SK-N-SH (cell line): ENCODE results near the gene FAM131C. TPM values are rescaled to one million over a fixed set of nuclear protein-coding genes. Genes with fewer than 3 reads are reported as not detected.
A peak's percentile ranks its signal among the peaks of the same experiment; 100 is the strongest.
"Not testable (repeated sequence)": the region's sequence is repeated elsewhere in the genome, so short reads cannot be mapped to it uniquely, and the experiment has no call there.

Experiments
- CTCF ChIA-PET: fragments of 300-600, 350-600 bp; formaldehyde crosslinking; extraction: SDS; loops from one replicate; lab custom pipeline; 2021; lab: Yijun Ruan, JAX
- POLR2A ChIA-PET: fragments of 350-600 bp; sonication (Branson Sonifier 250); formaldehyde crosslinking; extraction: SDS; loops from one replicate; lab custom pipeline; 2020; ENCODE audit warnings: antibody characterized with exemption, inconsistent platforms; lab: Yijun Ruan, JAX
- DNase-seq: peaks from one replicate; pipeline ENCODE4 v3.0.0; 2012
- H2AFZ ChIP-seq: fragments of 200-600 bp; sonication (generic); 2 replicates; pipeline ENCODE4 v1.8.1; 2016; ENCODE audit warnings: antibody characterized with exemption, mild to moderate bottlenecking, low read depth
- H3F3A ChIP-seq: fragments of 200-600 bp; sonication (generic); replicated peaks from 2 replicates; pipeline ENCODE3; 2016; ENCODE audit warnings: antibody characterized with exemption, mild to moderate bottlenecking; ENCODE audit not compliant: insufficient read depth
- H3K27ac ChIP-seq, 2 experiments: fragments of 200-500 bp in 1 of 2; fragments of 200-600 bp in 1 of 2; sonication (Bioruptor generic) in 1 of 2; sonication (generic), shearing (Covaris generic) in 1 of 2; 2 replicates each; pipeline versions ENCODE4 v1.5.1 to v1.6.1; 2014 to 2016; ENCODE audit warnings: low read depth in 2 of 2, inconsistent platforms in 1 of 2, low read length in 1 of 2, mild to moderate bottlenecking in 1 of 2, mixed read lengths in 1 of 2
- H3K27me3 ChIP-seq: fragments of 200-600 bp; sonication (generic), shearing (Covaris generic); 2 replicates; pipeline ENCODE4 v1.6.1; 2016; ENCODE audit warnings: mixed run types; ENCODE audit not compliant: insufficient read depth
- H3K36me3 ChIP-seq, 2 experiments: fragments of 200-500 bp in 1 of 2; fragments of 200-600 bp in 1 of 2; sonication (Bioruptor generic) in 1 of 2; sonication (generic) in 1 of 2; replicated peaks in 1 of 2; 2 replicates each; pipeline versions ENCODE3 to v1.5.1; 2014 to 2016; ENCODE audit warnings: low read length in 1 of 2, mild to moderate bottlenecking in 1 of 2; ENCODE audit not compliant: insufficient read depth in 2 of 2, control insufficient read depth in 1 of 2
- H3K4me1 ChIP-seq, 2 experiments: fragments of 200-500 bp in 1 of 2; fragments of 200-600 bp in 1 of 2; sonication (Bioruptor generic) in 1 of 2; sonication (generic), shearing (Covaris generic) in 1 of 2; 2 replicates each; pipeline versions ENCODE4 v1.5.1 to v1.6.1; 2014 to 2016; ENCODE audit warnings: low read depth in 1 of 2, low read length in 1 of 2, mixed run types in 1 of 2; ENCODE audit not compliant: insufficient read depth in 2 of 2, control insufficient read depth in 1 of 2
- H3K4me2 ChIP-seq: fragments of 200-600 bp; sonication (generic), shearing (Covaris generic); 2 replicates; pipeline ENCODE4 v1.6.1; 2017; ENCODE audit warnings: mixed run types
- H3K4me3 ChIP-seq, 2 experiments: fragments of 200-500 bp in 1 of 2; fragments of 200-600 bp in 1 of 2; sonication (Bioruptor generic) in 1 of 2; sonication (generic), shearing (Covaris generic) in 1 of 2; 2 replicates each; pipeline versions ENCODE4 v1.5.1 to v1.8.1; 2014 to 2016; ENCODE audit warnings: low read depth in 2 of 2, inconsistent platforms in 1 of 2, low read length in 1 of 2, mild to moderate bottlenecking in 1 of 2, mixed read lengths in 1 of 2, moderate library complexity in 1 of 2
- H3K79me2 ChIP-seq: fragments of 200-600 bp; sonication (generic); 2 replicates; pipeline ENCODE4 v1.8.1; 2017; ENCODE audit warnings: mild to moderate bottlenecking; ENCODE audit not compliant: insufficient read depth
- H3K9ac ChIP-seq: fragments of 200-600 bp; sonication (generic); 2 replicates; pipeline ENCODE4 v1.6.1; 2017; ENCODE audit warnings: mixed run types
- H3K9me2 ChIP-seq: fragments of 200-600 bp; sonication (generic); 2 replicates; pipeline ENCODE4 v1.6.1; 2017; ENCODE audit warnings: mixed run types
- H3K9me3 ChIP-seq: fragments of 200-600 bp; sonication (generic); 2 replicates; pipeline ENCODE4 v1.6.1; 2017; ENCODE audit warnings: mixed run types, mild to moderate bottlenecking, moderate library complexity
- H4K20me1 ChIP-seq: fragments of 200-600 bp; sonication (generic); 2 replicates; pipeline ENCODE4 v1.6.1; 2017; ENCODE audit warnings: mild to moderate bottlenecking, mixed run types; ENCODE audit not compliant: insufficient read depth
- CHD2 ChIP-seq: fragments of 150-350 bp; IDR thresholded peaks from 2 replicates; pipeline ENCODE4 v1.6.1; 2018; ENCODE audit warnings: low read length; ENCODE audit not compliant: partially characterized antibody
- GABPA ChIP-seq: IDR thresholded peaks from 2 replicates; pipeline ENCODE4 v1.4.0; 2012; ENCODE audit warnings: low read depth, mild to moderate bottlenecking
- JUND ChIP-seq: IDR thresholded peaks from 2 replicates; pipeline ENCODE4 v1.4.0; 2012
- NFIC ChIP-seq: IDR thresholded peaks from 2 replicates; pipeline ENCODE4 v1.4.0; 2012; ENCODE audit warnings: borderline replicate concordance
- RAD21 ChIP-seq: IDR thresholded peaks from 2 replicates; pipeline ENCODE4 v1.6.1; 2012; ENCODE audit warnings: mild to moderate bottlenecking, low read length
- RXRA ChIP-seq: IDR thresholded peaks from 2 replicates; pipeline ENCODE4 v1.4.0; 2012; ENCODE audit warnings: low read depth, mild to moderate bottlenecking, borderline replicate concordance
- SMC3 ChIP-seq: IDR thresholded peaks from 2 replicates; pipeline ENCODE4 v1.6.1; 2012; ENCODE audit warnings: low read depth, low read length, improper control_type of control experiment
- TCF12 ChIP-seq: IDR thresholded peaks from 2 replicates; pipeline ENCODE4 v1.4.0; 2012
- YY1 ChIP-seq: IDR thresholded peaks from 2 replicates; pipeline ENCODE4 v1.4.0; 2012; ENCODE audit warnings: low read depth, mild to moderate bottlenecking
- WGBS: methylation state at CpG from one replicate; pipeline ENCODE4 v1.1.6; 2017; ENCODE audit warnings: low lambda C conversion rate; 5-methylcytosine and 5-hydroxymethylcytosine counted together
- polyA plus RNA-seq, 3 experiments: library from polyadenylated mRNA; depleted of rRNA; stranded (reverse); fragments of >200 nt; gene quantifications; 2 replicates each; pipeline ENCODE4 v1.2.3, GENCODE V29; 2012
- TF ChIP-seq, protein P1 (sequence below): IDR thresholded peaks from 2 replicates; pipeline ENCODE4; 2012
- TF ChIP-seq, protein P2 (sequence below): fragments of 150-350 bp; IDR thresholded peaks from 2 replicates; pipeline ENCODE4 v1.6.1; 2017; ENCODE audit warnings: antibody characterized with exemption, low read length, low read depth, borderline replicate concordance
- TF ChIP-seq, protein P3 (sequence below): IDR thresholded peaks from 2 replicates; pipeline ENCODE4 v1.4.0; 2012; ENCODE audit warnings: low read depth, borderline replicate concordance
- TF ChIP-seq, protein P4 (sequence below): fragments of 200-600 bp; sonication (generic); IDR thresholded peaks from 2 replicates; pipeline ENCODE4 v1.6.1; 2017; ENCODE audit warnings: antibody characterized with exemption, mild to moderate bottlenecking, moderate library complexity

FAM131C gene
- polyA plus RNA-seq, 1 of the 3 experiments (the other 2 are of a cell fraction), result 1.6 TPM

DNA sequence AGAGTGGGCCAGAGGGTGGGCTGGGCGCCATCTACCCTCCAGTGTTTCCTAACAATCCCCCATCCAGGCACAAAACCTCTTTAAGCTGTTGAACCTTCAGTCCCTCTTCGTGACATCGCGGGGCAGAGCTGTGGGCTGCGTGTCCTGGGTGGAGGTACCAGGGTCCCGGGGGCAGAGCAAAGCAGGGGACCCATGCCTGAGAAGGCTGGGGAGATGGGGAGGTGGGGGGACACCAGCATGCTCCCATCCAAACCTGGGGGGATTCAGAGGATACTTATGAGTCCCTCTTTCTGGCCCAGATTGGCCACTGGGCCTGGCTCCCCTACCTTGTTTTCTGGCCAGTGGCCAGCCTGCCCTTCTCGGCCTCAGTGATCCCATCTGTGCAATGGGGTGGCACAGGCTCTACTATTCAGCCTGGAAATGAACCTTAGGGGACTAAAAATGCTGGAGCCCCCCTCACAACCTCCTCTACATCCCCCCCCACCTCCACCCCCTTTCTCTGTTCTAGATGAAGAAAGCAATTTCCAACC lies 40.3 kb downstream of the FAM131C start:
- H3K9me3 ChIP-seq, H3K4me1 ChIP-seq, H3K4me2 ChIP-seq, H2AFZ ChIP-seq, DNase-seq, H3K9ac ChIP-seq, H3K36me3 ChIP-seq, H3K79me2 ChIP-seq, H4K20me1 ChIP-seq, H3F3A ChIP-seq, H3K27ac ChIP-seq, H3K4me3 ChIP-seq, H3K27me3 ChIP-seq, POLR2A ChIA-PET, H3K9me2 ChIP-seq: not testable (repeated sequence)
- CTCF ChIA-PET, result interaction anchor here (0.6 to 5.8 kb wide), 9 partner anchors 11 to 241 kb away, joined by 3 to 44 read pairs (median 5); partner anchors contain the start of gene CLCNKA
- WGBS, result 40% methylated on average over 2 of the region's 7 CpGs

DNA sequence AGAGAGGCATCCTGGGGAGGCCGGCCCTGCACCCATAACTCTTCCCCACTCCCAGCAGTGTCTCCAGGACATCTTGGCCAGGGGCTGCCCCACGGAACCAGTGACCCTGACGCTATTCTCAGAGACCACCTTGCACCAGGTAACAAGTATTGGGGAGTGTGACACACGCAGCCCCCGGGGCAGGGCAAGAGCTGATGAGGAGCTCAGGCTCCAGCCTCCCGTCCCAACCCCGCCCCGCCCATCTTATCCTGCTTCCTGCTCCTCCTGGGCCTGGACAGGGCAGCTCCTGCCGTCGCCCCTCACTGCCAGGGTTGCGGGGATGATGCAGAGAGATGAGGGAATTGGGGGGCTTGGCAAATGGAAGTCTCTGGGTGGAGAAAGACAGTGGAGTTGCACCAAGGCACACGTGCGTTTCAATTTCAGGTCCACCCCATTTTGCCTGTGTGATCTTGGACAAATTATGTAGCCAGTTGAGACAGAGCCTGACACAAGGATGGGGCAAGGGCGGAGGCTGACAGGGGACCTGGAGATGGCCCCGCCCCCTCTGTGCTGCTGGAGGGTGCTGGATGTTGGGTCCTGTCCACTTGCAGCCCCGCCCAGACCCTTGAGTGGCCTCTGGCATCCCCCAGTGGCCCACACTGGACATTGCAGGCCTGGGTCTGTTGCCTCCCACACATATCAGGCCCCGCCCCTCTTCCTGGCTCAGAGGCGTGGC lies 40.9 kb downstream of the FAM131C start:
- no peak overlapping the region for H2AFZ ChIP-seq
- H3F3A ChIP-seq, result no peaks in the 10 kb centered on the region
- H3K27ac ChIP-seq, result no peak overlapping the region
- H3K4me3 ChIP-seq, result no peak overlapping the region; a peak in 1 of 4 replicates
- CTCF ChIA-PET, result interaction anchor here (0.6 to 5.8 kb wide), 11 partner anchors 11 to 240 kb away, joined by 3 to 44 read pairs (median 5); partner anchors contain the start of genes CLCNKA and HSPB7
- H4K20me1 ChIP-seq, result no peaks in the 10 kb centered on the region
- POLR2A ChIA-PET, result no interaction called here
- no peaks in the 10 kb centered on the region for H3K9me2 ChIP-seq
- 51% methylated on average over 8 of the region's 18 CpGs for WGBS
- H3K9ac ChIP-seq, result no peak overlapping the region
- TF ChIP-seq YY1, result no peak
- TF ChIP-seq, protein P1, sequence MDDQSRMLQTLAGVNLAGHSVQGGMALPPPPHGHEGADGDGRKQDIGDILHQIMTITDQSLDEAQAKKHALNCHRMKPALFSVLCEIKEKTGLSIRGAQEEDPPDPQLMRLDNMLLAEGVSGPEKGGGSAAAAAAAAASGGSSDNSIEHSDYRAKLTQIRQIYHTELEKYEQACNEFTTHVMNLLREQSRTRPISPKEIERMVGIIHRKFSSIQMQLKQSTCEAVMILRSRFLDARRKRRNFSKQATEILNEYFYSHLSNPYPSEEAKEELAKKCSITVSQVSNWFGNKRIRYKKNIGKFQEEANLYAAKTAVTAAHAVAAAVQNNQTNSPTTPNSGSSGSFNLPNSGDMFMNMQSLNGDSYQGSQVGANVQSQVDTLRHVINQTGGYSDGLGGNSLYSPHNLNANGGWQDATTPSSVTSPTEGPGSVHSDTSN, result no peak
- TF ChIP-seq, protein P2, sequence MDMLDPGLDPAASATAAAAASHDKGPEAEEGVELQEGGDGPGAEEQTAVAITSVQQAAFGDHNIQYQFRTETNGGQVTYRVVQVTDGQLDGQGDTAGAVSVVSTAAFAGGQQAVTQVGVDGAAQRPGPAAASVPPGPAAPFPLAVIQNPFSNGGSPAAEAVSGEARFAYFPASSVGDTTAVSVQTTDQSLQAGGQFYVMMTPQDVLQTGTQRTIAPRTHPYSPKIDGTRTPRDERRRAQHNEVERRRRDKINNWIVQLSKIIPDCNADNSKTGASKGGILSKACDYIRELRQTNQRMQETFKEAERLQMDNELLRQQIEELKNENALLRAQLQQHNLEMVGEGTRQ, result no peak
- no peak for TF ChIP-seq TCF12
- TF ChIP-seq GABPA, result no peak
- TF ChIP-seq, protein P3, sequence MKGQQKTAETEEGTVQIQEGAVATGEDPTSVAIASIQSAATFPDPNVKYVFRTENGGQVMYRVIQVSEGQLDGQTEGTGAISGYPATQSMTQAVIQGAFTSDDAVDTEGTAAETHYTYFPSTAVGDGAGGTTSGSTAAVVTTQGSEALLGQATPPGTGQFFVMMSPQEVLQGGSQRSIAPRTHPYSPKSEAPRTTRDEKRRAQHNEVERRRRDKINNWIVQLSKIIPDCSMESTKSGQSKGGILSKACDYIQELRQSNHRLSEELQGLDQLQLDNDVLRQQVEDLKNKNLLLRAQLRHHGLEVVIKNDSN, result no peak
- no peak for TF ChIP-seq JUND
- peak; percentile 94 for TF ChIP-seq SMC3
- TF ChIP-seq RXRA, result no peak
- TF ChIP-seq NFIC, result no peak
- TF ChIP-seq RAD21, result peak; percentile 92
- peak; percentile 33 for TF ChIP-seq CHD2
- TF ChIP-seq, protein P4, sequence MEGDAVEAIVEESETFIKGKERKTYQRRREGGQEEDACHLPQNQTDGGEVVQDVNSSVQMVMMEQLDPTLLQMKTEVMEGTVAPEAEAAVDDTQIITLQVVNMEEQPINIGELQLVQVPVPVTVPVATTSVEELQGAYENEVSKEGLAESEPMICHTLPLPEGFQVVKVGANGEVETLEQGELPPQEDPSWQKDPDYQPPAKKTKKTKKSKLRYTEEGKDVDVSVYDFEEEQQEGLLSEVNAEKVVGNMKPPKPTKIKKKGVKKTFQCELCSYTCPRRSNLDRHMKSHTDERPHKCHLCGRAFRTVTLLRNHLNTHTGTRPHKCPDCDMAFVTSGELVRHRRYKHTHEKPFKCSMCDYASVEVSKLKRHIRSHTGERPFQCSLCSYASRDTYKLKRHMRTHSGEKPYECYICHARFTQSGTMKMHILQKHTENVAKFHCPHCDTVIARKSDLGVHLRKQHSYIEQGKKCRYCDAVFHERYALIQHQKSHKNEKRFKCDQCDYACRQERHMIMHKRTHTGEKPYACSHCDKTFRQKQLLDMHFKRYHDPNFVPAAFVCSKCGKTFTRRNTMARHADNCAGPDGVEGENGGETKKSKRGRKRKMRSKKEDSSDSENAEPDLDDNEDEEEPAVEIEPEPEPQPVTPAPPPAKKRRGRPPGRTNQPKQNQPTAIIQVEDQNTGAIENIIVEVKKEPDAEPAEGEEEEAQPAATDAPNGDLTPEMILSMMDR, result peak; percentile 78
- no peaks in the 10 kb centered on the region for H3K36me3 ChIP-seq
- peak; percentile 97 for DNase-seq
- no peak overlapping the region for H3K4me2 ChIP-seq
- H3K27me3 ChIP-seq, result no peaks in the 10 kb centered on the region
- H3K4me1 ChIP-seq, result peaks cover 0 to 4% of the 10 kb centered on the region in 2 experiments; a peak in 1 of 4 replicates
- H3K9me3 ChIP-seq, result no peaks in the 10 kb centered on the region
- H3K79me2 ChIP-seq, result no peaks in the 10 kb centered on the region
